DND-41 (cell line): Measurements from ENCODE around the gene CHST12.

ENCODE experiments used
- ATAC-seq: fragments of 200-7000 bp; cut with Tn5 transposase; 3 replicates; pipeline ENCODE4 v1.9.1; 2021; ENCODE audit warnings: low read depth; ENCODE audit not compliant: insufficient read depth
- DNase-seq: peaks from one replicate; pipeline ENCODE4 v3.0.0-alpha.2; 2020
- H2AFZ ChIP-seq: 2 replicates; pipeline ENCODE4 v1.6.0; 2012; ENCODE audit warnings: low read depth, low read length
- H3K27ac ChIP-seq: 2 replicates; pipeline ENCODE4 v1.5.1; 2012; ENCODE audit warnings: low read length, inconsistent platforms
- H3K27me3 ChIP-seq: fragments of 200-600 bp; sonication (generic); 2 replicates; pipeline ENCODE4 v1.6.0; 2012; ENCODE audit warnings: low read length, mild to moderate bottlenecking, inconsistent platforms; ENCODE audit not compliant: insufficient read depth, poor library complexity
- H3K36me3 ChIP-seq: 2 replicates; pipeline ENCODE4 v1.5.1; 2012; ENCODE audit warnings: low read length, inconsistent platforms; ENCODE audit not compliant: insufficient read depth
- H3K4me1 ChIP-seq: 2 replicates; pipeline ENCODE4 v1.5.1; 2012; ENCODE audit warnings: mild to moderate bottlenecking, low read length; ENCODE audit not compliant: insufficient read depth
- H3K4me2 ChIP-seq: 2 replicates; pipeline ENCODE4 v1.6.0; 2012; ENCODE audit warnings: mild to moderate bottlenecking, moderate library complexity, low read length, inconsistent platforms; ENCODE audit not compliant: insufficient read depth
- H3K4me3 ChIP-seq, 2 experiments: fragments of 200-600 bp in 1 of 2; shearing (Covaris generic) in 1 of 2; 2 replicates each; pipeline ENCODE4 v1.5.1; 2012 to 2016; ENCODE audit warnings: inconsistent platforms in 2 of 2, low read length in 2 of 2, mild to moderate bottlenecking in 2 of 2, low read depth in 1 of 2, moderate library complexity in 1 of 2
- H3K79me2 ChIP-seq: 2 replicates; pipeline ENCODE4 v1.6.0; 2012; ENCODE audit warnings: low read length, inconsistent platforms; ENCODE audit not compliant: insufficient read depth
- H3K9ac ChIP-seq: 2 replicates; pipeline ENCODE4 v1.6.0; 2012; ENCODE audit warnings: low read depth, mild to moderate bottlenecking, inconsistent platforms, low read length, moderate library complexity
- H3K9me3 ChIP-seq: 2 replicates; pipeline ENCODE4 v1.5.1; 2012; ENCODE audit warnings: low read length, moderate library complexity, mild to moderate bottlenecking, inconsistent platforms; ENCODE audit not compliant: insufficient read depth, severe bottlenecking
- H4K20me1 ChIP-seq: 2 replicates; pipeline ENCODE4 v1.6.0; 2012; ENCODE audit warnings: low read length; ENCODE audit not compliant: insufficient read depth
- CTCF ChIP-seq: IDR thresholded peaks from 2 replicates; pipeline ENCODE4 v1.5.1; 2012; ENCODE audit warnings: borderline replicate concordance, low read length, moderate library complexity, mild to moderate bottlenecking; ENCODE audit not compliant: poor library complexity, severe bottlenecking; ENCODE audit errors: extremely low read depth
- EZH2 ChIP-seq: IDR thresholded peaks from 3 replicates; pipeline ENCODE4 v1.6.1; 2012; ENCODE audit warnings: borderline replicate concordance, low read depth, mild to moderate bottlenecking, moderate library complexity, low read length, inconsistent platforms; ENCODE audit not compliant: severe bottlenecking

Gene CHST12

GRCh38 chr7:2478399-2478785 is 75.0 kb downstream of the CHST12 start:
- no peaks in the 10 kb centered on the region for H3K9me3 ChIP-seq
- no peaks in the 10 kb centered on the region for H3K27me3 ChIP-seq
- no peak overlapping the region for H2AFZ ChIP-seq
- H3K4me2 ChIP-seq: no peak overlapping the region
- H3K36me3 ChIP-seq: no peaks in the 10 kb centered on the region
- no peak for DNase-seq
- H3K4me1 ChIP-seq: no peaks in the 10 kb centered on the region
- no peaks in the 10 kb centered on the region for H3K79me2 ChIP-seq
- TF ChIP-seq CTCF (no peak), EZH2 (no peak)
- ATAC-seq: no peak
- no peak overlapping the region for H3K4me3 ChIP-seq
- H3K9ac ChIP-seq: no peak overlapping the region
- no peak overlapping the region for H3K27ac ChIP-seq
- H4K20me1 ChIP-seq: no peaks in the 10 kb centered on the region

- Histone ChIP-seq H3K9ac (no peak overlapping the region), H3K4me2 (no peak overlapping the region), H3K9me3 (no peaks in the 10 kb centered on the region), H2AFZ (no peak overlapping the region), H3K79me2 (no peaks in the 10 kb centered on the region), H3K36me3 (no peaks in the 10 kb centered on the region), H4K20me1 (no peaks in the 10 kb centered on the region), H3K27ac (no peak overlapping the region), H3K4me1 (no peaks in the 10 kb centered on the region), H3K4me3 (no peak overlapping the region), H3K27me3 (no peaks in the 10 kb centered on the region)
- DNase-seq (no peak), ATAC-seq (no peak)
- TF ChIP-seq CTCF (no peak), EZH2 (no peak)
These were observed 75.4 kb downstream of the CHST12 start for GRCh38 chr7:2478800-2479199.

- ATAC-seq: no peak
- Histone ChIP-seq H3K9ac (no peak overlapping the region), H3K79me2 (no peaks in the 10 kb centered on the region), H3K27me3 (no peaks in the 10 kb centered on the region), H4K20me1 (no peaks in the 10 kb centered on the region), H3K9me3 (no peaks in the 10 kb centered on the region), H3K4me3 (no peak overlapping the region), H3K4me2 (no peak overlapping the region), H2AFZ (no peak overlapping the region), H3K4me1 (no peaks in the 10 kb centered on the region), H3K27ac (no peak overlapping the region), H3K36me3 (no peaks in the 10 kb centered on the region)
- TF ChIP-seq EZH2 (no peak), CTCF (no peak)
- no peak for DNase-seq
These were observed 76.1 kb downstream of the CHST12 start for GRCh38 chr7:2479276-2480069.
